ENCODE data around the gene GLRX.
A peak's percentile ranks its signal among the peaks of the same experiment; 100 is the strongest.

The GLRX gene

DNA sequence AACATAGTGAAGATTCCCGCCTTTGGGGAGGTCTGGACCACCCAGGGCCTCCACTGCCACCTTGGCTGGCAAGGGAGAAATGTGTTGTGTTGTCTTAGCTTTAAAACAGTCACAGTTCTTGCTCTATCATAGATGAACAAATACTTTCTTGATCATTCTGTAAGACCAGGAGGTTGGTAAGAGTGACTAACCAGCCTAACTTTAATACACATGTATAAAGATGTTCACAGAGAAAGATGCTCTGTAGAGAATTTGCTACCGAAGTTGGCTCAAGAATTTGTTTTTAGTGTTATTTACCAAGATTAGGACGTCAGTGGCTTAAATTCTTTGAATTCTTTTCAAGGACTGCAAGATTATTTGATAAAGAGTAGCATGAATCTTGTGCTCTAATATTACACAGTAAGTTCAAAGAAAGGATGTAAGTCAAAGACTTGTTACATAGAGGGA, 28.4 kb downstream of the GLRX start:
- no peaks in the 10 kb centered on the region for H3K9me3 Mint-ChIP-seq
- peaks cover 3% of the 10 kb centered on the region for H3K4me1 Mint-ChIP-seq
- no peak overlapping the region for H3K4me3 Mint-ChIP-seq
- H3K27ac Mint-ChIP-seq = no peak overlapping the region
- no peaks in the 10 kb centered on the region for H3K36me3 Mint-ChIP-seq
- H3K27me3 Mint-ChIP-seq = no peaks in the 10 kb centered on the region

DNA sequence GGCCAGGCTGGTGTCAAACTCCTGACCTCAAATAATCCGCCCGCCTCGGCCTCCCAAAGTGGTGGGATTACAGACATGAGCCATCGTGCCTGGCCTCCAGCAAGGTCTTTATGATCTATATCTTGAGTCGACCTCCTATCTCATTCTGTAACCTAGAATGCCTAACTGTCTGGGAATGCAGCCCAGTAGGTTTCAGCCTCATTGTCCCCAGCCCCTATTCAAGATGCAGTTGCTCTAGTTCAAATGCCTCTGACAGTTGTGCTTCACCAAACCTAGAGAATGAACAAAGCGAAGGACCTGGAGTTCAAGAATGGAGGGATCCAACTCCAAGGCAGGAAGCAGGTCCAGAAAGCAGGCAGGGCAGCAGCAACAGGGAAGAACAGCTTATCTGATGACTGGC, 30.8 kb downstream of the GLRX start:
- Mint-ChIP-seq H3K27ac (no peak overlapping the region), H3K4me1 (peaks cover 3% of the 10 kb centered on the region), H3K9me3 (no peaks in the 10 kb centered on the region), H3K36me3 (no peaks in the 10 kb centered on the region), H3K4me3 (no peak overlapping the region), H3K27me3 (no peaks in the 10 kb centered on the region)

DNA sequence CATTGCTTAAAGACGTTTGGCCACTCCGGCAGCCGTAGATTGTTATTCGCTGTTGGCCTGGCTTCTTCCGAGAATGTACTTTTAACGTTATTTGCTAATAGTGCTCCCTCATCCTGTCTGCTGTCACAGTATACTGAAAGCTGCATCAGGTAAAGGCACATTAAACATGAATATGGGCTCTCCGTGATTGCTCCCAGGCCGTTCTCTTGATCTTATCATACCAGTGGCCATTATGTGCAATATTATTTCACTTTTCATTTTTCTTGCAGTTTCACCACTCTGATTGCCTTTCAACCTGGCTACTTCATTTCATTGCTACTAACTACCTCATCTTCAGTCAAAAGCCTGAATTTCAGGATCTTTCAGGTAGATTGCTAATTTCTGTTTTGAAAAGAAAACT, 34.0 kb downstream of the GLRX start:
- no peak overlapping the region for H3K27ac Mint-ChIP-seq
- H3K4me1 Mint-ChIP-seq = peaks cover 3% of the 10 kb centered on the region
- no peaks in the 10 kb centered on the region for H3K36me3 Mint-ChIP-seq
- no peaks in the 10 kb centered on the region for H3K27me3 Mint-ChIP-seq
- H3K4me3 Mint-ChIP-seq = no peak overlapping the region
- H3K9me3 Mint-ChIP-seq = no peaks in the 10 kb centered on the region

DNA sequence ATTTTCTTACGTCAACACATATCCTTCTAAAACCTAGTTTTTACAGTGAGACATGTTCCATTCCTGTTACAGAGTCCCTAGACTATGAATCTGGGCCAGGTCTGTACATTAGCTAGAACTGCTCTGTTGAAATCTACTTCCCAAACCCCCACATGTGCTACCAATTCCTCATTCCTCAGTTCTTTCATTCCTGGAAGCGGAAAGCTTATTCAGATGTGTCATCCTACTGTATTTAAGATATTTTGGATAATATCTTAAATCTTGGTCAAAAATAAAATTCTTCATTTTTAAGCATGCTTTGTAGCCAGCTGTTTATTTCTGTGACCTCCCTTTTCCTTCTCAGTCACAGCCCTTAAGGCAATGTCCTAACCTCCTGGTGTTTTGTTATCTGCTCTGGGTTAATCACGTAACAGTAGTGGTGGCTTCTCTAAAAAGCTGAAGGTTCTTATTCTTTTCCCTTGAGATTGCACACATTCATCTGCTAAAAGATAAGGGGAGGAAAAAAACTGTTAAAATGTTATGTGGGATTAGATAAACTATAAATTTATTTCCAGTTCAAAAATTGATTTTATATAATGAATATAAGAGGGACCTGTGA, 35.6 kb downstream of the GLRX start:
- Mint-ChIP-seq H3K36me3 (no peaks in the 10 kb centered on the region), H3K9me3 (no peaks in the 10 kb centered on the region), H3K27me3 (no peaks in the 10 kb centered on the region), H3K27ac (no peak overlapping the region), H3K4me3 (no peak overlapping the region), H3K4me1 (peaks cover 3% of the 10 kb centered on the region)

DNA sequence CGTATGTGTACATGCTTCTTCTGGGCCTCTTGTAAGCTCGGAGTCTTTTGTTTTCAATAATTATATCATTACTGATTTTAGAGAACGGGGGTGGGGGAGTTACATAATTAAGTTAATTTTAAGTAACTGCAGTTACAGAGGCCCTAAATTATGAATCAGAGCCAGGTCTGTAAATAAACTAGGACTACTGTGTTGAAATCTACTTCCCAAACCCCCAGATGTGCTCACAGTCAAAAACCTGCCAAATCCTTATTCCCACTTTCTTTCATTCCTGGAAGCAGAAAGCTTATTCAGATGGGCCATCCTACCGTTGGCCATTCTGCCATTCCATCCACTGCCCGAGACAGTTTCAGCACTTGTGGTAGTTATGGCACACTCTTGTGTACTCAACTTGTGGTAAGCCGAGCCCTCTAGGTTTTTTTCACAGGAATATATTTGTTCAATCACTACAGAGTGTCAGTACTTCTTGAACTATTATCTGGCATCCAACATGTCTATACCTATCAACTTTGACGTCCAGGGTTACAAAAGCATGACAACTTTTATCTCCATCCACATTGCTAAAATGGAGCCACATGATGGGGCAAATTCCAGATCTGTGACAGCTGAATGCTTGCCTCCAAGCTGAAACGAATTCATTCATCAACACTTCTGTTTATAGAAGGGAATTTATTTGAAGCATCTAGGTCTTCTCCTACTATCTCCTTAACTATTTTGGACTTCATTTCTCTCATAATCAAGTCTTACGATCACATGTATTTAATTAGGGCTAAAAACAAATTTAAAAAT, 37.8 kb downstream of the GLRX start:
- no peak overlapping the region for H3K27ac Mint-ChIP-seq
- no peaks in the 10 kb centered on the region for H3K36me3 Mint-ChIP-seq
- no peak overlapping the region for H3K4me3 Mint-ChIP-seq
- H3K27me3 Mint-ChIP-seq = no peaks in the 10 kb centered on the region
- H3K4me1 Mint-ChIP-seq = peaks cover 11% of the 10 kb centered on the region
- no peaks in the 10 kb centered on the region for H3K9me3 Mint-ChIP-seq

DNA sequence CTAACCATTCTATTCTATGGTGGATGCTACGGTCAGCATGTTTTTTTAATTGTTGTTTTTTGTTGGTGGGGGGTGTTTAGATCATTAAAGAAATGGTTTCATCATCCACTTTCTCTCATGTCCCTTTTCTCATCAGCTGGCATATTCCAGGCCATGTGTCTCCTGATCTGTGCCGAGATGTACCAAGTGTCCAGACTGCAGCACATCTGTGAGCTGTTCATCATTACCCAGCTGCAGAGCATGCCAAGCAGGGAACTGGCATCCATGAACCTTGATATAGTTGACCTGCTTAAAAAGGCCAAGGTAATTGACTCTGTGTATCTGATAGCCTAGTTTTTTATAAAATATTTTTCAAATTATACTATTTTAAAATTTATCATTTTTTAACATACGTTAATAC, 38.9 kb downstream of the GLRX start:
- Mint-ChIP-seq H3K4me3 (no peak overlapping the region), H3K36me3 (no peaks in the 10 kb centered on the region), H3K27me3 (no peaks in the 10 kb centered on the region), H3K9me3 (no peaks in the 10 kb centered on the region), H3K4me1 (peaks cover 8% of the 10 kb centered on the region), H3K27ac (no peak overlapping the region)

DNA sequence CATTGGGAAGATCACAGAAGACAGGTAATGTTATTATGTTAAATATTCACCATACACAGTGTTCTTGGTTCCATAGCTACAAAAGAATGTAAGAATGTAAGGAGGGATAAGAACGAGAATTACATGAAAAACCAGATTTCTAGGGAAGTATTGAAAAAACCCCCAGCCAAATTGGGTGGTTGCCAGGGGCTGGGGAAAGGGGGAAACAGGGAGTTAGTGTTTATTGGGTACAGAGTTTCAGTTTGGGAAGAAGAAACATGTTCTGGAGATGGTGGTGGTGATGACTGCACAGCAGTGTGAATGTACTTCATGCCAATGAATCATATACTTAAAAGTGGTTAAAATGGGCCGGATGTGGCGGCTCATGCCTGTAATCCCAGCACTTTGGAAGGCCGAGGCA, 40.3 kb downstream of the GLRX start:
- no peak overlapping the region for H3K27ac Mint-ChIP-seq

DNA sequence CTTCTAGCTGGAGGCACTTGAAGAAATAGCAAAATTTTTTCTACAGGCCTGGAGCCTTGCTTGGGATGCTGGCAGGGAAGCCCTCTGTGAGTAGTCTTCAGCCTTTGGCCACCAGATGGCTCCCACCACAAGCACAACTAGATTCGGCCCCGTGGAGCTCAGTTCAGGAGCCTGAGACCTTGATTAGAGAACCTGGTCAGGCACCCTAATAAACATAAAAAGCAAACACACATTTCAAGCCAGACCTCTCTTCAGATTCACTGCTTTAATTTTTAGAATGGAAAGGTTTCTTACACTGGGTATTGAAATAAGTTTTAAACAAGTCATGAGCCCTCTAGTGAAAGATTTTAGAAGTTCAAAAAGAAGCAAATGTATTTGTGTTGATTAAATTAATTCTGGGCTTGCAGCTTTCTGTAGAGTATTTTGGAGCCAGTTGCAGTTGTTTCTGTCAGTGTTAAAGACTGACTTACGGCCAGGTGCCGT, 41.4 kb downstream of the GLRX start:
- H3K27me3 Mint-ChIP-seq = no peaks in the 10 kb centered on the region
- H3K4me3 Mint-ChIP-seq = peak overlapping the region; percentile 75
- peaks cover 8% of the 10 kb centered on the region for H3K4me1 Mint-ChIP-seq
- H3K9me3 Mint-ChIP-seq = no peaks in the 10 kb centered on the region
- H3K36me3 Mint-ChIP-seq = no peaks in the 10 kb centered on the region
- peak overlapping the region; percentile 13 for H3K27ac Mint-ChIP-seq

More for the DNA sequence above, 40.3 kb downstream of the GLRX start:
- Mint-ChIP-seq H3K27me3 (no peaks in the 10 kb centered on the region), H3K36me3 (no peaks in the 10 kb centered on the region), H3K4me3 (no peak overlapping the region), H3K9me3 (no peaks in the 10 kb centered on the region), H3K4me1 (peaks cover 8% of the 10 kb centered on the region)

DNA sequence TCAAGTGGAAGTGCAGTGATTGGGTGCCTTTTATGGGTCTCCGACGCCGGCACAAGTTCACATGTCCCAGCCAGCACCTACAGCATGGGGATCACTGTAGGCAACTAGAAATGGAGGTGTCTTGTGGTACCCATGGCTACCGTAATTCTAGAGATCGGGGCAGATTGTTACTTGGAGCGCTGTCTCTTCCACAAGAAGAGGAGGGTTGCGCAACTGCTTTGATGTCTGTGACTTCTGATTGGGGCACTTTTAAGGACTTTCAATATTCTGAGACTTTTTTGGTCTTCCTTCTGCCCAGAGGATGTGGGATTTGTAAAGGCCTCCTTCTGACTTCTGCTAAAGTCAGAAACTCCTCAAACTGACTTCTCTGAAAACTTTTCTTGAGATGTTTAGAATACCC, 41.9 kb downstream of the GLRX start:
- Mint-ChIP-seq H3K36me3 (no peaks in the 10 kb centered on the region), H3K27ac (peak overlapping the region; percentile 17), H3K4me1 (peaks cover 8% of the 10 kb centered on the region), H3K9me3 (no peaks in the 10 kb centered on the region), H3K27me3 (no peaks in the 10 kb centered on the region), H3K4me3 (no peak overlapping the region)

DNA sequence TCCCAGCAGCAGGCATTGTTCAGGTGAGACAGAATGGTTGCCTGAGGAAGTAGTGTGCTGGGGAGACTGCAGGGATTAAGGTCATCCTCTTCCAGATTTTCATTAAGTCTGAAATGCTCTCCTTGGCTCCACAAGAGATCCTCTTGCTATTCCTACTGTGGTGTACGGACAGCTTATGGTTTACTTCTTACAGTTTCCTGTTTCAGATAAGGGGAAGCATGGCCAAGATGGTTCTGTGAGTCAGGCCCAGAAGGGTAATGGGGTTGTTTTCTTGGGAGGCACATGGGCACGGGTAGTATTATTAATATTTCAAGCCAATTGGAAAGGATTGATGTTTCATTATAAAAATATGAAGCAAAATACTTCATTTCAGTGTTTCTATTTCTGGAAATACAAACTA, 42.9 kb downstream of the GLRX start:
- Mint-ChIP-seq H3K4me1 (peaks cover 8% of the 10 kb centered on the region), H3K27ac (no peak overlapping the region), H3K27me3 (no peaks in the 10 kb centered on the region)

DNA sequence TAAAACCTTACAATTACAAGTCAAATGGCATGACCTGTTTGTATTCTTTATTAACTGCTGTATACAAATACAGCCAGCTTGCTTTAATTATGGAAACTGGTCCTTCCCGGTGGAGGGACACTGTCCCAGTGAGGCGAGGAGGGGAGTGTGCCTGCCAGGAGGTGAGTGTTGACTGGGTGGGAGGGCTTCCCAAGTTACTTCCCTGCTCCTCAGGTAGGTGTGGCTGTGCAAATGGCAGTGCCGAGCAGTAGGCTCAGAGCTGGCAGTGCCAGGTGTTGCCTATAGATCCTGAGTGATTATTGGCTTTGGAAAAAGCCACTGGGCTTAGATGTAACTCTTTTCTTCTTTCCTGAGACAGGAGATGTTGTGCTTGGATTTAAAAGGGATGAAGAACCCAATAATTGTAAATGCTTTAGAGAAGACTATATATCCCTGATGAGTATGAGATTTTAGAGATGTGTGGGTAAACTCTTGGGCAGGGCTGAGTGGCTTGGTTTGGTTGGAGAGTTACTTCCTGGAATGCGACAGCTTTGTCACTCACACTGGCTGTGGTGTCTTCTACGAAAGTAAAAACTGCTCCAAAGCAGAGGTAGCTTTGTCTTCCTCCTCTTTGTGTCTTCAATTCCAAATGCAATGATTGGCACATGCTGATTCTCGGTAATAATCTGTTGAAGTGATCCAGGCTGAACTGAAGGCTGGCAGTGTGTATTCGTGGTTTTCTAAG, 43.7 kb downstream of the GLRX start:
- H3K4me3 Mint-ChIP-seq = no peak overlapping the region
- H3K27me3 Mint-ChIP-seq = no peaks in the 10 kb centered on the region
- no peaks in the 10 kb centered on the region for H3K9me3 Mint-ChIP-seq
- no peak overlapping the region for H3K27ac Mint-ChIP-seq
- H3K36me3 Mint-ChIP-seq = no peaks in the 10 kb centered on the region
- H3K4me1 Mint-ChIP-seq = peaks cover 8% of the 10 kb centered on the region

More for the DNA sequence above, 42.9 kb downstream of the GLRX start:
- Mint-ChIP-seq H3K4me3 (no peak overlapping the region), H3K9me3 (no peaks in the 10 kb centered on the region), H3K36me3 (no peaks in the 10 kb centered on the region)

DNA sequence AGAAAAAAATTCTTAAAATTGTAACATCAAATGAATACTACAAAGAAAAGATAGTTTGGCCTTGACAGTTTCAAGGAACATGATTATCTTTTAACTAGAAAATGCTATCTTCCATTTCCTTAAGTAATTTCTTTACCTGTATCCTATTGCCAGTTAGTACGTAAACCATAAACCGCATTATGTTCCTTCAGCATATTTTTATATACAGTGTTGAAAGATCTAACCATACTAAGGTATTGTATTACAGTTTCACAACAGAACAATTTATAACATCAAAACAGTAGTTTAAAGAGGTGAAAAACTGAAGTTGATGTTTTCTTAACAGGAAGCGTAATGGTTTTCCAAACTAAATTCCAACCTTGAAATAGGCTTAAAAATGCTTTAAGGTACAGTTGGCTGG, 45.1 kb downstream of the GLRX start:
- no peaks in the 10 kb centered on the region for H3K36me3 Mint-ChIP-seq
- H3K4me3 Mint-ChIP-seq = no peak overlapping the region
- no peaks in the 10 kb centered on the region for H3K27me3 Mint-ChIP-seq
- H3K4me1 Mint-ChIP-seq = peaks cover 8% of the 10 kb centered on the region
- no peaks in the 10 kb centered on the region for H3K9me3 Mint-ChIP-seq
- no peak overlapping the region for H3K27ac Mint-ChIP-seq

DNA sequence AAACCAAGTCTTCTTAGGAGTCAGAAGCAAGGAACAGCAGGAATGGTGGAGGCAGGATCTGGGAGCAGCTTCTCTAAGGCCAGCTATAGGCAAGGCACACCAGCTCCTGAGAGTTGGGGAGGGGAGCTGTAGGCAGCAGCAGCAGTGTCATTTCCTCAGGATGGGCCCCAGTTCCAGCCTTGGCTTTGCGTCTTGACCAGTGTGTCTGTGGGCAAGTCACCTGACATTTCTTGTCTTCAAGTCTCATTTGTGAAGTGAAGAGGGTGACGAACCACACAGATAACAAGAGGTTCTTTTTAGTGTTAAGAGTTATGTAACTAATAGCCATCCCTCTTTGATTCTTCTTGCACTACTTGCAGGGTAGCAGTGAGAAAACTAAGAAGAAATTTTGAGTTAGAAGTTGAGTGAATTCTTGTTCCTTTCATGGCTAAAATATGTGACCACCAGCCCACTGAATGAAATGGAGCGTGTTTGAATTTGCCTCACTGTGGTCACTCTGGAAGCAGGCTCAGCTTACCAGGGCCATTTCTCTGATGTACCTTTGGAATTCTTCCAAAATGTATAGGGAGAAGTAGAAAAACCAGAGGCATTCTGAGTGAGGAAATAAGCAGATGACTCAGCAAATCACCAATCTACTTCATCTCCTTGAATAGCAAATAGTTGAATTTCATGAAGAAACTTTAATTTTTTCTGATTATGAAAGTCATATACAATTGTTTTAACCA, 49.0 kb downstream of the GLRX start:
- Mint-ChIP-seq H3K27me3 (no peaks in the 10 kb centered on the region), H3K4me1 (no peaks in the 10 kb centered on the region), H3K27ac (no peak overlapping the region), H3K4me3 (no peak overlapping the region), H3K9me3 (no peaks in the 10 kb centered on the region), H3K36me3 (peaks cover 3% of the 10 kb centered on the region)

DNA sequence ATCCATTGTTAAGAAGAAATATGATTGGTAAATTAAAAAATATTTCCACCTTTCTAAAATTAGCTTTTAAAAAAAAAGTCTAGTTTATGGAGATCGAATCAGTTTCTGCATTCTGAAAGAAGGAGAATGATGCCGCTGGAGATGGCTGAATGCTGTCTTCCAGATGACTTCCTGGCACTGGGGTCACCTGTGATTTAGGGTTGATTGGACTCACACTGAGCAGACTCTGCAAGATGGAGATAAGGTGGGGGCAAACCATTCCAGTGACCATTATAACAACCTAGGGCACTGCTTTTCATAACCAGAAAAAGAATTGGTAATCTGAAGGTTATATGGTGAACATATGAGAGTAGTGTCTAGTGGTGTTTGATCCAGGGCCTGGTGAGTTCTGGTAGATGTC, 50.6 kb downstream of the GLRX start:
- no peak overlapping the region for H3K4me3 Mint-ChIP-seq
- no peaks in the 10 kb centered on the region for H3K9me3 Mint-ChIP-seq
- H3K4me1 Mint-ChIP-seq = no peaks in the 10 kb centered on the region
- peaks cover 3% of the 10 kb centered on the region for H3K36me3 Mint-ChIP-seq
- H3K27me3 Mint-ChIP-seq = no peaks in the 10 kb centered on the region
- no peak overlapping the region for H3K27ac Mint-ChIP-seq

DNA sequence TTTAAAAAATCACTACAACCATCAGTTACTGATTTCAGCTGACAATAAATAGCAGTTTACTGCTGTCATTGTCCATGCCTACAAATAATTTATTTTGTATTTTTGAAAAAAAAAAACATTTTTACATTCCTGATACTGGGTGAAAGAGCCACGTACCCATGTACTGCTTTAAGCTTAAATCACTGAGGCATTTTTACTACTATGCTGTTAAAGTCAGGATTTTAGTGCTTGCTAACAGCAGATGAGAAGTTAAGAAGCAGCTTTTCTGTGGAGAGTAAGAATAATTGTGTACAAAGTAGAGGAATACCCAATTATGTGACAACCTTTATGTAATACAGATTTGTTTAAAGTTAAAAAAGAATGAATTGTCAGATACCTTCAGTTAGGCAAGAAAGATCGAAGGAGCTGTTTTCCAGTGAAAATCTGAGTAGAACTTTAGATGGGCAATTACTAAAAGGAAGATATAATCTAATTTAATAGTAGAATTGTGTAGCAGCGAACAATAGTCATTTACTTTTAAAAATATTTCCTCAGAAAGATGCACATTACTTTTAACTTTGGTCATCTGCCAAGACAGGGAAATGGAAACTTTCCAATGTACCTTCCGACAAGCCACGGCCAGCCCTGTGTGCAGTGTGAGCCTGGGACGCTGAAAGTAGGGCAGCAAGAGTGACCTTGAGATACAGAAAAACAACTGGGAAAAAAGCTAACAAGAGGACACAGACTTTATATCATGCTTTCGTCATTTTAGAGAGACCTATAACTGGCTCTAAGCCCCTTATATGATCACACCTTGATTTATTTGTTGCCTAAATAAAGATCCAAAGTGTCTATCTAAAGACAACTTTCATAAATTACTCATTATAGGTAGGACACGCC, 51.5 kb downstream of the GLRX start:
- Mint-ChIP-seq H3K9me3 (no peaks in the 10 kb centered on the region), H3K4me1 (no peaks in the 10 kb centered on the region), H3K27ac (no peak overlapping the region), H3K4me3 (no peak overlapping the region), H3K27me3 (no peaks in the 10 kb centered on the region), H3K36me3 (peaks cover 3% of the 10 kb centered on the region)
